HG02763 (cell line): ENCODE data around the gene AP1AR.
"Not testable (repeated sequence)": the region's sequence is repeated elsewhere in the genome, so short reads cannot be mapped to it uniquely, and the experiment has no call there.

ENCODE experiments used
- ATAC-seq: cut with Tn5 transposase; IDR thresholded peaks from one replicate; pipeline ENCODE4 v1.9.1; 2021; ENCODE audit warnings: mild to moderate bottlenecking, moderate library complexity; ENCODE audit not compliant: unreplicated experiment

The AP1AR gene

DNA sequence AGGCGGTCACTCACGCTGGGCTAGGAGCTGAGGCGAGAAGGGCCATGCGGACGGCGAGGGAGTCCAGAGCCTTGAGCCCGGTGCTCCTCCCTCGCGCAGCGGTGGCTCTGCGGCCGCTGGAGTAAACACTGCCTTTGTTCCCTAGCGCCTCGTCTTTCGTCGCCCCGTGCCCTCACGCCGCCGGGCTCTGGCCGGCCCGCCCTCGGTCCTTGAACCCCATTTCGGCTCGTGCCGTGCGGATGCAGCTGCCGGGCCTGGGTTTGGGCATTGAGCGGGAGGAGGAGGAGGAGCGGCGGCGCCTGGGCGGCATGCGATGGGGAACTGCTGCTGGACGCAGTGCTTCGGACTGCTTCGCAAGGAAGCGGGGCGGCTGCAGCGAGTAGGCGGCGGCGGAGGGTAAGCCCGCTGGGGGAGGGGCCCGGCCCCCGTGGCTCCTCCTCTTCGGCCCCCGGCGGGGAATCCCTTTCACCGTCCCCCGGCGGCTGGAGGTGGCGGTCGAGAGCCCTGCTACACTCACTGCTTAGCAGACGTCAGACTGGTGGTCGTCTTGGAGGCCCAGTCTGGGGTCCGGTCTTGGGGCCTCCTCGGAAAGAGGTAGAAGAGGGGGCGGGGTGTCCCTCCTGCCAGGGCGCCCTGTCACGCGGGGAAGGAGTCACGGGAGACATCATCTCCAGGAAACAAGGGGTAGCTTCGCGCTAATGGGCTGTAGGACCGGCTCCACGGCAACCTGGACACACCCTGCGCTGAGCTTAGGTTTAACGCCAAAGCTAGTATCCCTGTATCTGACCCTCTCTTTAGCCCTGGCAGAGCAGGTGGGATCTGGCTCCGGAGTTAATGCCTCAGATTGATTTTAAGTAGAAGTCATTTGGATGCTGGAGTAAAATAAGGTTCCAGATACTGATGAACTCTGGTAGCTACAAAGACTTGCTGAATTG lies at the start of gene AP1AR:
Gene AP1AR, plus strand, starts transcription at position 9 of the 935 bp plus-strand sequence. Its CDS starts 305 bp downstream, at position 314.
- ATAC-seq, result peak; percentile 58

GRCh38 chr4:112182604-112183003 lies 49.0 kb upstream of the AP1AR start:
- ATAC-seq, result no peak

DNA sequence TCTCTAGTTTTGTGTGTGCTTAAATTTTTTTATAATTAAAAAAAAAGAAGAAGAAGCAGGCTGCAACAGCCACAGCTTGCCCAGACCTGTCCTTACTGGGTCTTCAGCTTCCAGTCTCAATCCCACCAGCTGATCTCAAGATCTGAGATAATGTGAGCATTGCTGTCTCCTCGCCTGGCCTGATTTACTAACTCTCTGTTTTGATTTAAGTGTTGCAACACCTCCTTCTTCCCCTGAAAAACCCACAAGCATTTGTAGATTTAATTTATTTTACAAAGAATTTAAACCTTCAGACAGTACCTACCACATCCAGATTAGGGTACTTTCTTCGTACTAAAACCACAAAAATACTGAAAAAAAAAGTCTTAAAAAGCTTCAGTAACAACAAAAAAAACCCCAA lies 48.3 kb upstream of the AP1AR start:
- ATAC-seq, result no peak

- ATAC-seq, result no peak
Measured at GRCh38 chr4:112184438-112184837, 47.1 kb upstream of the AP1AR start.

DNA sequence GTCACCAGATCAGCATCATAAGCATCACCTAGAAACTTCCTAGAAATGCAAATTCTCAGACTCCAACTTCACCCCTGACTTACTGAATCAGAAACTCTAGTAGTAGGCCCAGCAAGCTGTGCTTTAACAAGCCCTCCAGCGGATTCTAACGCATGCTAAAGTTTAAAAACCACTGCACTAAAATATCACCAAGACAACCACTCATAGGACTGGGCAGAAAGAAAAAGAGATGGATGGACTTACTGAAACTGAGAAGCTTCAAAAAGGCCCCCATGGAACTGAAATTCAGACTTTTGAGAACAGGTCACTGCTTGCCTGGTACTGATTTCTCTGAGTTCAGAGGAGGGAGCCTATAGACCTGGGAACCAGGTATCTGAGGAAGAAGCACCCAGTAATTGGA lies 46.3 kb upstream of the AP1AR start:
- ATAC-seq, result no peak

DNA sequence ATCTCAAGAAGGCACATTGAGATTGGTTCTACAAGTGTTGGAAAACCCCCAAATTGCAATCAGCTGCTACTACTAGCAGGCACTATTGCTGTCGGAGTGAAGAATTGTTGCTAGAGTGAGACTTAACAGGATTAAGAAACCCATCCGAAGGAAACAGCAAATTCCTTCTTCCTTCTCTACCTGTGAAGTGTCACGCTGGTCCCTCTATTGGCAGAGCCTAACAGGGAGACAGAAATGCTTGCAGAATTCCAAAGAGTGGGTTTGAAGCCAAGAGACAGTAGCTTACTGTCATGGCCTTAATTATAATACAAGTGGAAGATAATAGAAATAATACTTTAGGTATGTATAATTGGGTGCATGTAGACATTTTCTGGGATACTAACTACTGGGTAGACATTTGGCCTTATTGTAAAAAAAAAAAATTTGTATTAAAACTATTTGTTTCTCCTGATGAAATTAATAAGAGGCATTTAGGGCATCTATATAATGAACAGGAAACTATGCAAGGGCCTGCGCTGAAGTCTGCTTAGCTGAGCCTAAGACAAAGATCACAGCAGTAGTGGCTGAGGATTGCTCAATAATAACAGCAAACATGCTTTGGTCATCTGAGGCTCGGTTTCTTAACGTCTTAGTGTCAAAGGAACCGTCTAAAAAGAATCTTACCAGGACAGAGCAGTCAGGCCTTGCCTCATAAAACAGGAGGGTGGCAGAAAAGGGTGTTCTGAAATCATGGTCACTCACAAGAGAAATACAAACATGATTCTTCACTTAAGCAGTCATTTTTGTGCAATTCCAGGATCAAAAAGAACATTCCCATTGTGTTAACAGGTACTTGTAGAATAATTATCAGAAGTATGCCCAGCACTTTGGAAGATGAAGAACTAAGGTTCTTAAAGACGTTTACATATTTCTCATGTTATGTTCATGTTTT lies 45.6 kb upstream of the AP1AR start:
- no peak for ATAC-seq

GRCh38 chr4:112189754-112190153 lies 41.8 kb upstream of the AP1AR start:
- ATAC-seq, result no peak

GRCh38 chr4:112190684-112191083 lies 40.9 kb upstream of the AP1AR start:
- ATAC-seq, result no peak

DNA sequence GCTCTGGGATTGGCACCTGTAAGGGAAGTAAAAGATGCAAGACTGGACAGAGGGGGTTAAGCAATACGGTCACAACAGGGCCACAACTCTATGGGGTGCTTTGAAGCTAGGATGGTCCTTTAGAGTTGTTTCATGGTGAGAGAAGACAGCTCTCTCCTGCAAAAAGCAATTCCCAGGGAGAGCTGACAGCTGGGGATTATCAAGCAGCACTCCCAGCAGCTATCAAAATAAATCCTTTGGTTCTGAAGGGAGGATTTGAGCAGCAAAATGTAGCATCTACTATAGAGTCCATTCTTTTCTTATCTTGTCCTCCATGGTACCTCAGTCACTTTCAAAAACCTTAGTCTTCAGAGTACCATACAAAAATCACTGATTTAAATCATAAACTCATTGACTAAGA lies 35.1 kb upstream of the AP1AR start:
- ATAC-seq, result no peak

DNA sequence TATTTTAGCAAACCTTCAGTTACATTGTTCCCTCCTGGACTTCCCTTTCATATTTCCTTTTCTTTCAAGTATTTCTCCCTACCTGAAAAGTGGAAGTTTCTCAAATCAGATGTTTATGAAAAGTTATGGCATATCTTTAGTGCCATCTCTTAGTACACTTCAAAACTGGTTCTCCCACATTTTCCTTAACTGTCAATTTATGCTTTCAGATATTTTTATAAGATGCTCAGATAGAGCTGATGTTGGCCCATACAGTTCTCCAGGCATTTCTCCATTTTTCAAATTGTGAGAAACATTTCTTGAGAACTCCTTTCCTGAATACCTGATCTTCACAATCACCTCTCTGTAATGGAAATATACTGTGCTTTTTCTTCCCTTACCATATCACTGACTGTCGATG lies 32.5 kb upstream of the AP1AR start:
- no peak for ATAC-seq

DNA sequence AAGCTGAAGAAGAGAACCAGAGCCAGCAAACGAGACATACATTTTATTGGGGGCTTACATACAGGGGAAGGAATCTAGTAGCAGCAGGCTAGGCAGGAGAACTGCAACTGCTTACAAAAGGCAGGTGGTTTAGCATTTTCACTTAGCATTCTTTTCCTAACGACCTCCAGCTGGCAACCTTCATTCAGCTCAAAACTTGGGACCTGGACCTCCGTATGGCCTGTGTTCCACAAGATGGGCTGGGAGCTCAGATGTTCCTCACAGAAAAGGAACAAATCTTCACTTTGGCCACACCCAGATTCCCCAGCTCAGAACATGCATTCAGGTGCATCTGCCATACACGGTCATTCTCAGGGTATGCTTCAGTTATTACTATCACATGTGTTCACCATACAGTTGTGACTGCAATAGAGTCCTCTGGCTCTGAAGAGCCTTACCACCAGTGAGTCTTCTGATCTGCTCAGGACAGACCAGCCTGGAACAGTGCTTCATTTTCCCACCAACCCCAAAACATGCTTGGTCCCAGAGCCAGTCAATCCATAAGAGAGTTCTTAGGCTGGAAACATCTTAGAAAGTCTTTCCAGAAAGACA lies 29.6 kb upstream of the AP1AR start:
- no peak for ATAC-seq

DNA sequence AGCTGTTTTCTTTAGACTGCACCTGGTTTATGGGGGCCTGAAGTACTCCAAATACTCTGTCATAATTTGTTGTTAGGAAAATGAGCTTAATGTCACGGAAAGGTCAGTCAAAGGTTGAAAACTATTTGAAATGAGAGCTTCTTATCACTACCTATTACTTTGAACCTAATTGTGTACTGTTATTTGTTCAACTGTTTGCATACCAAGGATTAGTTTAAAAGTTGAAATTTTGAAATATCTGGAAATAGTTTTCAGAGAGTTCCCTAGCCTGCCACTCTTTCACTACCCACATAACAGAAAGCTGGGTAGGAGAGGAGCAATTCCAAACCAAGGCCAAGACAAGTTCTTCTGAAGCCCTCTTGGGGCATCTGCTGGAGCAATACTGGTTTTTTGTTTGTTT lies 28.0 kb upstream of the AP1AR start:
- ATAC-seq, result no peak

DNA sequence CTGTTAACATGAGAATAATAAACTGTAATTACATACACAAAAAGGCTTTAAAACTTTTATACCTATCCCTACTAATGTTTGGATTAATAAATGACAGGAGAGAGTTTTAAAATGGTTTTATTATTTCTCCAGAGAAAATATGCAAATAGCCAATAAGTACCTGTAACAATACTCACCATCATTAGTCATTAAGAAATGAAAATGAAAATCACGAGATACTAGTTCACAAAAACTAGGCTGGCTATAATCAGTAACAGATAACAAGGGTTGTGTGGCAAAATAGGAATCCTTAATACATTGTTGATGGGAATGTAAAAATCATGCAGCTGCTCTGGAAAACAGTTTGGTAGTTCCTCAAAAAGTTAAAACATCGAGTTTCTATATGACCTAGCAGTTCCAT lies 25.2 kb upstream of the AP1AR start:
- ATAC-seq, result no peak

DNA sequence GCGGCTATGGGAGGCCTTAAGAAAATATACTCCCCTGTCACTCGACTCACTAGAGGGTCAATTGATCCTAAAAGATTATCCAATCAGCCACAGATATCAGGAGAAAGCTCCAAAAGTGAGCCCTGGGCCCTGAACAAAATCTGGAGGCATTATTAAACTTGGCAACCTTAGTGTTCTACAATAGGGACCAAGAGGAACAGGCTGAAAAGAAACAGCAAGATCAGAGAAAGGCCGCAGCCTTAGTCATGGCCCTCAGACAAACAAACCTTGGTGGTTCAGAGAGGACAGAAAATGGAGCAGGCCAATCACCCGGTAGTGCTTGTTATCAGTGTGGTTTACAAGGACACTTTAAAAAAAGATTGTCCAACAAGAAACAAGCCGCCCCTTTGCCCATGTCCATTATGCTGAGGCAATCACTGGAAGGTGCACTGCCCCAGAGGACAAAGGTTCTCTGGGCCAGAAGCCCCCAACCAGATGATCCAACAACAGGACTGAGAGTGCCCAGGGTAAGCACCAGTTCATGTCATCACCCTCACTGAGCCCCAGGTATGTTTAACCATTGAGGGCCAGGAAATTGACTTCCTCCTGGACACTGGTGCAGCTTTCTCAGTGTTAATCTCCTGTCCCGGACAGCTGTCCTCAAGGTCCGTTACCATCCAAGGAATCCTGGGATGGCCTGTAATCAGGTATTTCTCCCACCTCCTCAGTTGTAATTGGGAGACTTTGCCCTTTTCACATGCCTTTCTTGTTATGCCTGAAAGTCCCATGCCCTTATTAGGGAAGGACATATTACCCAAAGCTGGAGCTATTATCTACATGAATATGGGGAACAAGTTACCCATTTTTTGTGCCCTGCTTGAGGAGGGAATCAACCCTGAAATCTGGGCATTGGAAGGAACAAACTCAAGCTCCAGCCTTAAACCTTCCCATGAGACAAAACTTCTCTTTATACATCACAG lies 23.2 kb upstream of the AP1AR start:
- not testable (repeated sequence) for ATAC-seq

GRCh38 chr4:112210777-112211176 lies 20.8 kb upstream of the AP1AR start:
- no peak for ATAC-seq

GRCh38 chr4:112213091-112213490 lies 18.5 kb upstream of the AP1AR start:
- ATAC-seq, result no peak

- no peak for ATAC-seq
Measured at GRCh38 chr4:112213856-112214255, 17.7 kb upstream of the AP1AR start.

DNA sequence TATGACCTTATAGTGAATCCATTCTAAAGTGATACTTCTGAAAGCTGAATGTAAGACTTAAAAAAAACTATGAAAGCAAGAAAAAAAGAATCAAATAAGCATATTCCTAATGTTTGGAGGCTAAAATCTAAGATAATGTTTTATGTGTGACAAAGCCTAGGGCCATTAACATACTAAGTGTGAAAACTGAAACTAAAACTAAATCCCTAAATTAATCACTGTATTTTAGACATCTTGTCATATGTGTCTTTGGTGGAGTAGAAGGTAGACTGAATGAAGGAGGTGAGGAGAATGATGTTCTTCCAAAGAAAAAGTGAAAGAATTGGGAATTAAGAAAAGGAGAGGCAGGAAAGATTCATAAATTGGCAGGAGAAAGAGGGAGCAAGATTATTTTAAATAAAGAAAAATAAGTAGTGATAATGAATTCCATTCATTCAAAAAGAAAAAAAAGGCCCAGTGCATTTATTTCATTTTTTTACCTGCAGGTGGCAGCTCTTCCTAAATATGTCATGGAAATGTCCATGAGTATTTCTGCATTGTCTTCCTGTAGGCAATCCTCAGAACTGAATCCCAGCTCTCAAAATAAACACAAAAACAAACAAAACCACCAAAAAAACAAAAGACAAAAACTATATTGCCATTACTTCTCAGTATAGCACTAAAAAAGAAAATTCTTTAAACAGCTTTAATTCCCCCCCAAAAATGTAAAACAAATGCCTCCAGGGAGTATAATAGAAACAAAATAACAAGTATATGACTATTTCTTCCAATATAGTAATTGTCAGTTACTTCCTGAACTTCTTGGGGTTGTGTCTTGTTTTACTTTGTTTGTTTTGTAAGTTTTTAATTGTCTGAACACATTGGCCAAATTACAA lies 17.0 kb upstream of the AP1AR start:
- no peak for ATAC-seq

- no peak for ATAC-seq
Measured at GRCh38 chr4:112219826-112220366, 11.7 kb upstream of the AP1AR start.
